RWPE2 (cell line): Measurements from ENCODE around the gene ECE1.

Experiments
- ATAC-seq: fragments of 200-7000 bp; cut with Tn5 transposase; 3 replicates; pipeline ENCODE4 v1.9.1; 2021; ENCODE audit warnings: low read depth
- DNase-seq: peaks from one replicate; pipeline ENCODE4 v3.0.0-alpha.2; 2020; ENCODE audit warnings: low spot score
- H3K27ac ChIP-seq: fragments of 450-650 bp; 2 replicates; pipeline ENCODE4 v1.5.1; 2017; ENCODE audit warnings: mild to moderate bottlenecking; ENCODE audit not compliant: poor library complexity, severe bottlenecking
- H3K27me3 ChIP-seq: fragments of 250-450 bp; sonication (Bioruptor Pico); 2 replicates; pipeline ENCODE4 v1.5.1; 2021; ENCODE audit warnings: mild to moderate bottlenecking, moderate library complexity; ENCODE audit not compliant: insufficient read depth, poor library complexity, severe bottlenecking
- H3K36me3 ChIP-seq: fragments of 250-450 bp; sonication (Bioruptor Pico); 2 replicates; pipeline ENCODE4 v1.5.1; 2020; ENCODE audit warnings: low read depth, mild to moderate bottlenecking, moderate library complexity
- H3K4me1 ChIP-seq: fragments of 250-450 bp; sonication (Bioruptor Pico); 2 replicates; pipeline ENCODE4 v1.5.1; 2021; ENCODE audit warnings: mild to moderate bottlenecking, moderate library complexity; ENCODE audit not compliant: insufficient read depth, poor library complexity, severe bottlenecking
- H3K4me3 ChIP-seq: fragments of 250-450 bp; sonication (Bioruptor Pico); 2 replicates; pipeline ENCODE4 v1.5.1; 2021; ENCODE audit warnings: mild to moderate bottlenecking, moderate library complexity; ENCODE audit not compliant: severe bottlenecking
- H3K9me3 ChIP-seq: fragments of 250-450 bp; sonication (Bioruptor Pico); 2 replicates; pipeline ENCODE4 v1.5.1; 2021; ENCODE audit warnings: mild to moderate bottlenecking, moderate library complexity; ENCODE audit not compliant: severe bottlenecking
- CTCF ChIP-seq: fragments of 450-650 bp; IDR thresholded peaks from one replicate; pipeline ENCODE4 v1.5.1; 2017; ENCODE audit warnings: mild to moderate bottlenecking, moderate library complexity; ENCODE audit not compliant: poor library complexity, severe bottlenecking

Gene ECE1

DNA sequence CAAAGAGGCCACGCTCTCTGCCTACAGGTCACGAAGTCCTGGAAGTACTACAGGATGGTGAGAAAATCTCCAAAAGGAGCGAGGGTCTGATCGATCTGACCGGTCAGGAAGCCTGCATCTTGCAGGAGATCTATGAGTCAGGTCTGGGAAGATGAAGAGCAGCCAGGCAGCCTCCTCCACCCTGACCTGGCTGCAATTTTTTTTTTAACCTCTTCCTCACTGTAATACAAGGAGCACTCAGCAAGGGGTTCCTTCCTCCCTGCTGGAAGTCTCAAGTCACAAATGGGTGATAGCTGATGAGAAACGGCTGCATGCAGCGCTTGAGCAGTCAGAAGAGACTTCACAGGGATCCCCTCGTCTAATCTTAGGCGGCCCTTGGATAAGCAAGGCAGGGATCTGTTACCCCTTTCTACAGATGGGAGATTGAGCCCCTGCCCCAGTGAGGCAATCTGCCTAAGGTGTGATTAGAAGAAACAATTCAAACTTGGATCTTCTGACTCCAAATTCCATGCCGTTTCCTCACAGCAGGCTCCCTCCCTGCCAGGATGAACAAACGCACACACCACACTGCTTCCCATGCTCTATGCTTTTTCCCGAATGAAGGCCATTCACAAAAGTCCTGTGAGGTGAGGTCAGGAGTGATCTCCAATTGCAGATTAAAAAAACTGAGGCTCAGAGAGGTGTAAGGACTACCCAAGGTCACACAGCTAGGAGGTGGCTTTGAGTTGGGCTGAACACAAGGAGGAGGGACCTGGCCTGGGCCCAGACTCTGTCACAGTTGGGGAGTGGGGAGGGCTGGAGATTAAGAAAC is 48.3 kb downstream of the ECE1 start:
- H3K4me1 ChIP-seq = peaks cover 7% of the 10 kb centered on the region
- no peak overlapping the region for H3K27ac ChIP-seq
- H3K27me3 ChIP-seq = no peaks in the 10 kb centered on the region
- no peaks in the 10 kb centered on the region for H3K9me3 ChIP-seq
- peaks cover 14% of the 10 kb centered on the region for H3K36me3 ChIP-seq
- no peak for TF ChIP-seq CTCF
- ATAC-seq (no peak), DNase-seq (no peak)
- H3K4me3 ChIP-seq = no peak overlapping the region

GRCh38 chr1:21240706-21241105 is 49.6 kb downstream of the ECE1 start:
- Histone ChIP-seq H3K27me3 (no peaks in the 10 kb centered on the region), H3K9me3 (no peaks in the 10 kb centered on the region), H3K4me3 (no peak overlapping the region), H3K4me1 (peaks cover 7% of the 10 kb centered on the region), H3K36me3 (peaks cover 12% of the 10 kb centered on the region), H3K27ac (no peak overlapping the region)
- no peak for DNase-seq
- ATAC-seq = no peak
- no peak for TF ChIP-seq CTCF

GRCh38 chr1:21239221-21239620 is 51.0 kb downstream of the ECE1 start:
- ATAC-seq = no peak
- DNase-seq = no peak
- Histone ChIP-seq H3K4me1 (peaks cover 7% of the 10 kb centered on the region), H3K27me3 (no peaks in the 10 kb centered on the region), H3K4me3 (no peak overlapping the region), H3K9me3 (no peaks in the 10 kb centered on the region), H3K36me3 (no peaks in the 10 kb centered on the region; the same call in 1 of the 2 replicates), H3K27ac (no peak overlapping the region)
- no peak for TF ChIP-seq CTCF

DNA sequence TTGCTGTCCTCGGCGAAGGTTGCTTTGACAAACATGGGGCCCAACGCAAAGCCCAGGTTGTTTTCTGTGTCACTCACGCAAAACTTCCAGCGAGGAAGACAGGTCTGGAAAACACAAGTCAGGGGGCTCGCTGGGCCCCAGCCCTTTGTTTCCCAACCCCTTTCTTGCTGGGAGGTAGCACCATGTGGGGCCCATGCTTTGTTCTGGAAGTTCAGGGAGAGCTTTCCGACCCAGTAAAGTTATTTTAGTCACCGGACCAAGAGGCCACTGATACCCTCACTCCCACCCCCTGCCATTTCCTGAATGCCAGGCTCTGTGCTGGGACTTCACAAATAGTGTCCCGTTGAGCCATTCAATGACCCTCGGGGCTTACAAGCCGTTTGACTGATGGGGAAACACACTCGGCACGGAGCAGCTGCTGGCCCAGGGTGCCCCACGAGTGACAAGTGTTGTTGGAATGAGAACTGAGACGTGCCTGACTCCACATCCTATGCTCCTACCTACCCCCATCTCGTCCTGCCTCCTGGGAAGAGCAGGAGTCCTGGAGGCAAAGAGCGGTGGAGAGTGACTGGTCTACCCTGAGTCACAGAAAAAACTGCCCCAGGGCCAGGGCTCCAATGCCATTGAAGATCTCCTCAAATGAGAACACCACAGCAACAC is 52.0 kb downstream of the ECE1 start:
- no peak for DNase-seq
- ATAC-seq = peak; percentile 91
- Histone ChIP-seq H3K27ac (no peak overlapping the region), H3K9me3 (no peaks in the 10 kb centered on the region), H3K4me3 (no peak overlapping the region), H3K4me1 (peaks cover 7% of the 10 kb centered on the region), H3K36me3 (no peaks in the 10 kb centered on the region; the same call in 1 of the 2 replicates), H3K27me3 (no peaks in the 10 kb centered on the region)
- no peak for TF ChIP-seq CTCF
